ENCODE results near the gene INAFM2.
A peak's percentile ranks its signal among the peaks of the same experiment; 100 is the strongest.

Gene INAFM2

GRCh38 chr15:40312370-40313158 lies 10.9 kb upstream of the INAFM2 start:
- H3K27me3 ChIP-seq (ENCODE audit: control insufficient read depth, insufficient read depth, low read length) = no peaks in the 10 kb centered on the region
- H3K36me3 ChIP-seq (ENCODE audit: control insufficient read depth, insufficient read depth, low read length) = no peaks in the 10 kb centered on the region
- H3K9ac ChIP-seq (ENCODE audit: low read length) = no peak overlapping the region
- no peak overlapping the region for H3K27ac ChIP-seq (ENCODE audit: low read depth, low read length)
- H3K4me3 ChIP-seq (ENCODE audit: low read length) = no peak overlapping the region
- no peaks in the 10 kb centered on the region for H3K4me1 ChIP-seq (ENCODE audit: control insufficient read depth, insufficient read depth, low read length)

- H3K4me3 ChIP-seq (ENCODE audit: low read length) = no peak overlapping the region
- no peaks in the 10 kb centered on the region for H3K27me3 ChIP-seq (ENCODE audit: control insufficient read depth, insufficient read depth, low read length)
- no peak overlapping the region for H3K9ac ChIP-seq (ENCODE audit: low read length)
- no peaks in the 10 kb centered on the region for H3K4me1 ChIP-seq (ENCODE audit: control insufficient read depth, insufficient read depth, low read length)
- H3K36me3 ChIP-seq (ENCODE audit: control insufficient read depth, insufficient read depth, low read length) = no peaks in the 10 kb centered on the region
- H3K27ac ChIP-seq (ENCODE audit: low read depth, low read length) = no peak overlapping the region
Measured at GRCh38 chr15:40313531-40314398, 9.7 kb upstream of the INAFM2 start.

DNA sequence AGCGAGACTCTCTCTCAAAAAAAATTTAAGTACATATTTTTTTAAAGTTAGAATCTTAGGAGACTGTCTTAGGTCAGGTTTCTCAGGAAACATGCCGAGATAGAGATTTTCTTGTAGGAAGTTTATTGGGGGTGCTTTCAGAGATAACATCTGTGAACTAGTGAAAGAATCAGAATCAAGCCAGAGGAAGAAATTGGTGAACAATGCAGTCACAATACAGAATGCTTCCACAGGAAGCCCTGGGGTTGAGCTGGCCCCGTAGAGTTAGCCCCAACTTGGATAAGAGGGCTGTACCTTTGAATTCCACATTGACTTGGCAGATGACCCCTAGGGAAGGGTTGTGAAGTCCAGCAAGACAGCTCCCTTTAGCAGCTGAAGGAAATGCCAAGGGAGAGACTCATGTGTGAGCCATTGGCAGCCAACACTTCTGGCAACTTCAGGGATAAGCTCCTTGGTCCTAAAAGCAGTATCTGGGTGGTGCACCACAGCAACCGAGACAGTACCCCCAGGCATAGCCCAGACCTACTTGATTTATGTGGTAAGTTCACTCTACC lies 8.7 kb upstream of the INAFM2 start:
- Histone ChIP-seq H3K27ac (ENCODE audit: low read depth, low read length) (no peak overlapping the region), H3K36me3 (ENCODE audit: control insufficient read depth, insufficient read depth, low read length) (no peaks in the 10 kb centered on the region), H3K9ac (ENCODE audit: low read length) (no peak overlapping the region), H3K4me1 (ENCODE audit: control insufficient read depth, insufficient read depth, low read length) (no peaks in the 10 kb centered on the region), H3K27me3 (ENCODE audit: control insufficient read depth, insufficient read depth, low read length) (no peaks in the 10 kb centered on the region), H3K4me3 (ENCODE audit: low read length) (no peak overlapping the region)

- Histone ChIP-seq H3K9ac (ENCODE audit: low read length) (no peak overlapping the region), H3K27me3 (ENCODE audit: control insufficient read depth, insufficient read depth, low read length) (no peaks in the 10 kb centered on the region), H3K4me1 (ENCODE audit: control insufficient read depth, insufficient read depth, low read length) (no peaks in the 10 kb centered on the region), H3K27ac (ENCODE audit: low read depth, low read length) (no peak overlapping the region), H3K36me3 (ENCODE audit: control insufficient read depth, insufficient read depth, low read length) (no peaks in the 10 kb centered on the region), H3K4me3 (ENCODE audit: low read length) (no peak overlapping the region)
Measured at GRCh38 chr15:40316931-40317330, 6.6 kb upstream of the INAFM2 start.

DNA sequence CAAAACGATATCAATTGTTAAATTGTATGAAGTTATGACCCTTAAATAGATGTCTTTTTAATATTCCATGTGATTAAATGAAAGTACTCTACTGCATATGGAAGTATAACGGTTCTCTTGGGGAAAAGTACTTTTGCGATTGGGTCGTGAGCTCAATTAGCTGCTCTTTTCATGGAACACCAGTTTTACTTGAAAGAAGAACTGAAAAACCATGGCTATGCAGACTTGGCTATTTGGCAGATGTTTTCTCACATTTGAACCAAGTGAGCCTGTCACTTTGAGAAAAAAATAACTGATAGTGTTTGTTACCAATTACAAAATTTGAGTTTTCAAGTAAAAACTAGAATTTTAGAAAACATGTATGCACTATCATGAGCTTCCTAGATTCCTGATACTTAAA lies 5.9 kb upstream of the INAFM2 start:
- no peak overlapping the region for H3K9ac ChIP-seq (ENCODE audit: low read length)
- no peaks in the 10 kb centered on the region for H3K4me1 ChIP-seq (ENCODE audit: control insufficient read depth, insufficient read depth, low read length)
- no peak overlapping the region for H3K27ac ChIP-seq (ENCODE audit: low read depth, low read length)
- H3K36me3 ChIP-seq (ENCODE audit: control insufficient read depth, insufficient read depth, low read length) = no peaks in the 10 kb centered on the region
- no peak overlapping the region for H3K4me3 ChIP-seq (ENCODE audit: low read length)
- no peaks in the 10 kb centered on the region for H3K27me3 ChIP-seq (ENCODE audit: control insufficient read depth, insufficient read depth, low read length)

- Histone ChIP-seq H3K27ac (ENCODE audit: low read depth, low read length) (no peak overlapping the region), H3K4me1 (ENCODE audit: control insufficient read depth, insufficient read depth, low read length) (peaks cover 3% of the 10 kb centered on the region), H3K27me3 (ENCODE audit: control insufficient read depth, insufficient read depth, low read length) (no peaks in the 10 kb centered on the region), H3K4me3 (ENCODE audit: low read length) (no peak overlapping the region), H3K36me3 (ENCODE audit: control insufficient read depth, insufficient read depth, low read length) (no peaks in the 10 kb centered on the region), H3K9ac (ENCODE audit: low read length) (no peak overlapping the region)
Measured at GRCh38 chr15:40320409-40320808, 3.1 kb upstream of the INAFM2 start.

- peaks cover 3% of the 10 kb centered on the region for H3K4me1 ChIP-seq (ENCODE audit: control insufficient read depth, insufficient read depth, low read length)
- H3K4me3 ChIP-seq (ENCODE audit: low read length) = no peak overlapping the region
- no peaks in the 10 kb centered on the region for H3K27me3 ChIP-seq (ENCODE audit: control insufficient read depth, insufficient read depth, low read length)
- H3K36me3 ChIP-seq (ENCODE audit: control insufficient read depth, insufficient read depth, low read length) = no peaks in the 10 kb centered on the region
- H3K27ac ChIP-seq (ENCODE audit: low read depth, low read length) = peak overlapping the region; percentile 63
- no peak overlapping the region for H3K9ac ChIP-seq (ENCODE audit: low read length)
Measured at GRCh38 chr15:40320931-40321371, 2.5 kb upstream of the INAFM2 start.

DNA sequence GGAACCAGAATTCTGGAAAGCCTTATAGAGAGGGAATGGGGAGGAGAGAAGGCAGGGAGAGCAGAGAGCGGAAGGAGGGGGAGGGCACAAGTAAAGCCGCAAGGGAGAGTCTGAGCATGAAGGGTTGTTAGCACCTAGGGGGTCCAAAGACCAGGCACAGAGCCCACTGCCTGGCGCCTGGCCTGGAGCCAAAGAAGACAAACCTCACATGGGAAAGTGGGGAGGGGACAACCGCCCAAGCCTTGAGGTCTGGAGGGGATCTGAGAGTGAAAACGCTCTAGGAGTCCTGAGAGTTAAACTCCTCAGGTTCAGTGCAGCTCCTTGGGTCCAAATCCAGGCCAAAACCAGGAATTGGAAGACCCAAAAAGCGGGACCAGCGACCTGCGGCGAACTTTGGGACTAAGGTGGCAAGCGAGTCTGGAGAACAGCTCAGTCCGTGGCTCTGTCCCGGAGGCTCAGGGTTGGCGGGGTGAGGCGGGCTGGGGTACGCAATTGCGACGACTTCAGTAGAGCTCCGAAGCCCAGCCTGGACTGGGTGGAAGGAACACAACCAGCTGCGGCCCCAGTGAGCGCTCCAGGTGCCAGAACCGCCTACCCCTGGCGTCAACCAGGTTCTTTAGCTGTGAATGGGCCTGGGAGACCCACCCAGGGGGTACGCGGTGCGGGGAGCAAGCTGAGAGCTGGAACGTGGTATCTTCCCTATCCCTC lies 807 bp upstream of the INAFM2 start:
- Histone ChIP-seq H3K4me3 (ENCODE audit: low read length) (peak overlapping the region; percentile 55), H3K9ac (ENCODE audit: low read length) (peak overlapping the region; percentile 3)

DNA sequence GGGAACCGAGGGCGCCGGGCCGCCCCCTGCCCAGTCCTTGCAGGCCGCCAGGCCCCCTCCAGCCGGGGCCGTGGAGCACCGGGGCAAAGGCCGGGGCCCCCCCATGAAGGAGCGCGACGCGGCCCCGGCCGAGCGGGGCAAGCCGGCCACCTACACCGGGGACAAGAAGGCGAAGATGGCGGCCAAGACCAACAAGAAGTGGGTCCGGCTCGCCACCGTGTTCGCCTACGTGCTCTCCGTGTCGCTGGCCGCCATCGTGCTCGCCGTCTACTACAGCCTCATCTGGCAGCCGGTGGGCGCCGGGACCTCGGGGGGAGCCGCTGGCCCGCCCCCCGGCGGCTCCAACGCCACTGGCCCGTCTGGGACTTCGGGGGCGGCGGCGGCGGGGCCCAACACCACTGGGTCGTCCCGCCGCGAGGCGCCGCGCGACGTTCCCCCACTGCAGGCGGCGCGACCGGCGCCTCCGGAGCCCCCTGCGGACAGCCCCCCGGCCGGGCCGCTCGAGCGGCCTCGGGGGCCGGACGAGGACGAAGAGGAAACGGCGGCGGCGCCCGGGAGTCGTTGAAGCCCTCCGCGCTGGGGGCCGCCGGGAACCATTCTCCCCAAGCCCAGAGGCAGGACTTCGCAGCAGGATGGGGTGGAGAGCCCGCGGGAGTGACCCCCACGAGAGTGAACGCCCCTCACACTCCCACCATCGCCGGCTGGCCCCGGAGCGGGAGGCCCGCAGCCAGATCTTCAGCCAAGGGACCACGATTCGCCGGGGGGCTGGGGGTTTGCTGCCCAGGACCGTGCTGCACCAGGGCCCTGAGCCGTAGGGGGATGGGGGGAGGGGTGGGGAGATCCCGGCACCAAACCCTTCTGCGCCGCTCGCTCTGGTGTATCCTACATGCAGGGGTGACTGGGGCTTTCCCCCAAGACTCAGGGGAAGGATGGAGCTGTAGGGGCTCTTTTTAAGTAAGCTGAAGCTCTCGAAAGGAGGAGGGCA lies 753 bp downstream of the INAFM2 start:
- peak overlapping the region; percentile 67 for H3K4me3 ChIP-seq (ENCODE audit: low read length)
- peak overlapping the region; percentile 70 for H3K9ac ChIP-seq (ENCODE audit: low read length)
- no peaks in the 10 kb centered on the region for H3K36me3 ChIP-seq (ENCODE audit: control insufficient read depth, insufficient read depth, low read length)
- peak overlapping the region; percentile 98 for H3K27ac ChIP-seq (ENCODE audit: low read depth, low read length)
- H3K27me3 ChIP-seq (ENCODE audit: control insufficient read depth, insufficient read depth, low read length) = no peaks in the 10 kb centered on the region
- H3K4me1 ChIP-seq (ENCODE audit: control insufficient read depth, insufficient read depth, low read length) = peaks cover 22% of the 10 kb centered on the region

More for the DNA sequence above, 807 bp upstream of the INAFM2 start:
- H3K27ac ChIP-seq (ENCODE audit: low read depth, low read length) = peak overlapping the region; percentile 94
- H3K36me3 ChIP-seq (ENCODE audit: control insufficient read depth, insufficient read depth, low read length) = no peaks in the 10 kb centered on the region
- H3K27me3 ChIP-seq (ENCODE audit: control insufficient read depth, insufficient read depth, low read length) = no peaks in the 10 kb centered on the region
- peaks cover 13% of the 10 kb centered on the region for H3K4me1 ChIP-seq (ENCODE audit: control insufficient read depth, insufficient read depth, low read length)

DNA sequence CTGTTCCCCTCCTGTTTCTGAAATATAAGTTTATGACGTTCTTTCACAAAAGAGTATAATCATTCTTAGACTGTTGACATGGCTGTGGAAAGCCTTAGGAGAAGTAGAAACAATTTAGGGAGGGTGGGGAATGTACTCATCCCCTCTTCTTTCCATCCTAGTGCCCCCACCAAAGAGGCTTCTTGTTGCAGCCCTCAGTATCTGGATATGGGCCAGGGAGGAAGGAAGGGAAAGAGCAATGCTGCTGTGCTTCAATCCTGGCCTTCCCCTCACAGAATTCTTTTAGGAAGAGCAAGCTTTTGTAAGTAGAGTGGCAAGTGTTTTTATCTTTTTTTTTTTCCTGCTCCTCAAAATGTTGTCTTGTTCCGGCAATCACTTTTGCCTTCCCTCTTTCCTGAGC lies 1.7 kb downstream of the INAFM2 start:
- H3K36me3 ChIP-seq (ENCODE audit: control insufficient read depth, insufficient read depth, low read length) = no peaks in the 10 kb centered on the region
- peak overlapping the region; percentile 70 for H3K9ac ChIP-seq (ENCODE audit: low read length)
- peak overlapping the region; percentile 98 for H3K27ac ChIP-seq (ENCODE audit: low read depth, low read length)
- no peaks in the 10 kb centered on the region for H3K27me3 ChIP-seq (ENCODE audit: control insufficient read depth, insufficient read depth, low read length)
- H3K4me3 ChIP-seq (ENCODE audit: low read length) = peak overlapping the region; percentile 67
- H3K4me1 ChIP-seq (ENCODE audit: control insufficient read depth, insufficient read depth, low read length) = peaks cover 31% of the 10 kb centered on the region

- Histone ChIP-seq H3K9ac (ENCODE audit: low read length) (no peak overlapping the region), H3K4me1 (ENCODE audit: control insufficient read depth, insufficient read depth, low read length) (peaks cover 36% of the 10 kb centered on the region), H3K27ac (ENCODE audit: low read depth, low read length) (peak overlapping the region; percentile 98), H3K27me3 (ENCODE audit: control insufficient read depth, insufficient read depth, low read length) (no peaks in the 10 kb centered on the region), H3K36me3 (ENCODE audit: control insufficient read depth, insufficient read depth, low read length) (no peaks in the 10 kb centered on the region), H3K4me3 (ENCODE audit: low read length) (peak overlapping the region; percentile 67)
Measured at GRCh38 chr15:40325700-40326099, 2.2 kb downstream of the INAFM2 start.

Data from rectal smooth muscle tissue (tissue), 1 donor.